PC-9 (cell line): ENCODE data around the gene AIF1. TPM values are rescaled to one million over a fixed set of nuclear protein-coding genes. Genes with fewer than 3 reads are reported as not detected.

Experiments
- BruUV-seq: library from RNA; stranded (reverse); fragments of 400-500 nt; replicated peaks from 2 replicates; lab custom pipeline; 2021; lab: Mats Ljungman, UMichigan
- CTCF ChIA-PET: fragments of 300-600 bp; sonication (Branson Sonifier 250); formaldehyde crosslinking; loops from one replicate; lab custom pipeline; 2022; ENCODE audit warnings: antibody characterized with exemption; lab: Charles Lee
- POLR2A ChIA-PET: fragments of 300-600 bp; sonication (Branson Sonifier 250); formaldehyde crosslinking; loops from one replicate; lab custom pipeline; 2022; ENCODE audit warnings: antibody characterized with exemption; ENCODE audit not compliant: unreplicated experiment; lab: Charles Lee
- DNase-seq, 2 experiments: peaks; one replicate each; pipeline versions ENCODE4 v3.0.0 to v3.0.0-alpha.2; 2015 to 2022; ENCODE audit warnings: mixed read lengths in 1 of 2
- H2AFZ ChIP-seq: fragments of 200-600 bp; sonication (generic); 2 replicates; pipeline ENCODE4 v1.8.1; 2017; ENCODE audit warnings: antibody characterized with exemption
- H3F3A ChIP-seq: fragments of 200-600 bp; sonication (generic); 2 replicates; pipeline ENCODE4 v1.8.1; 2017; ENCODE audit warnings: antibody characterized with exemption, mild to moderate bottlenecking, low read depth; ENCODE audit not compliant: insufficient read depth
- H3K27ac ChIP-seq: fragments of 200-600 bp; sonication (generic); 2 replicates; pipeline ENCODE4 v1.6.1; 2016; ENCODE audit warnings: mixed run types
- H3K27me3 ChIP-seq: fragments of 200-600 bp; sonication (generic); 2 replicates; pipeline ENCODE4 v1.6.1; 2016; ENCODE audit warnings: low read depth, mixed run types; ENCODE audit not compliant: insufficient read depth
- H3K36me3 ChIP-seq: fragments of 200-600 bp; sonication (generic); 2 replicates; pipeline ENCODE4 v1.6.1; 2016; ENCODE audit warnings: low read depth, mixed run types
- H3K4me1 ChIP-seq: fragments of 200-600 bp; sonication (generic); replicated peaks from 2 replicates; pipeline ENCODE4 v1.6.1; 2016; ENCODE audit warnings: mixed run types; ENCODE audit not compliant: insufficient read depth
- H3K4me2 ChIP-seq: fragments of 200-600 bp; sonication (generic); 2 replicates; pipeline ENCODE4 v1.6.1; 2017; ENCODE audit warnings: mixed run types
- H3K4me3 ChIP-seq: fragments of 200-600 bp; sonication (generic); 2 replicates; pipeline ENCODE4 v1.6.1; 2016; ENCODE audit warnings: mixed run types
- H3K79me2 ChIP-seq: fragments of 200-600 bp; sonication (generic); 2 replicates; pipeline ENCODE4 v1.6.1; 2017; ENCODE audit warnings: low read depth, mixed run types
- H3K9me2 ChIP-seq: fragments of 200-600 bp; sonication (generic); 2 replicates; pipeline ENCODE4 v1.8.1; 2017; ENCODE audit warnings: mild to moderate bottlenecking; ENCODE audit not compliant: insufficient read depth
- H3K9me3 ChIP-seq: fragments of 200-600 bp; sonication (generic); 2 replicates; pipeline ENCODE4 v1.8.1; 2016; ENCODE audit warnings: low read depth; ENCODE audit not compliant: insufficient read depth
- H4K20me1 ChIP-seq: fragments of 200-600 bp; sonication (generic); 2 replicates; pipeline ENCODE4 v1.8.1; 2017; ENCODE audit not compliant: insufficient read depth
- CTCF ChIP-seq: fragments of 200-600 bp; sonication (generic); conservative IDR thresholded peaks from 2 replicates; pipeline ENCODE4 v1.6.1; 2017; ENCODE audit warnings: mixed run types, antibody characterized with exemption, mild to moderate bottlenecking, moderate library complexity
- EZH2 ChIP-seq: fragments of 200-600 bp; sonication (generic); IDR thresholded peaks from 2 replicates; pipeline ENCODE4 v1.8.0; 2017; ENCODE audit warnings: antibody characterized with exemption, low read depth
- intact Hi-C: fragments of 100-400 bp; cut with micrococcal nuclease; formaldehyde crosslinking; loops from one replicate; pipeline ENCODE4 v1.10.0; 2022; ENCODE audit not compliant: unreplicated experiment
- total RNA-seq: library from RNA; stranded (reverse); gene quantifications from 2 replicates; pipeline ENCODE4 v1.2.3, GENCODE V29; 2021

AIF1 gene
- total RNA-seq, 1 experiment from 2014 or later = not detected

GRCh38 chr6:31643818-31644454, 28.9 kb downstream of the AIF1 start:
- Histone ChIP-seq H3K27me3 (no peaks in the 10 kb centered on the region), H3K4me2 (no peak overlapping the region), H3F3A (peaks cover 20% of the 10 kb centered on the region; the same call in 1 of the 2 replicates), H3K36me3 (peaks cover 27% of the 10 kb centered on the region), H3K4me3 (no peak overlapping the region), H2AFZ (no peak overlapping the region), H3K79me2 (peaks cover 4% of the 10 kb centered on the region; the same call in 1 of the 2 replicates), H3K27ac (no peak overlapping the region), H4K20me1 (peaks cover 12% of the 10 kb centered on the region; the same call in 1 of the 2 replicates), H3K9me2 (no peaks in the 10 kb centered on the region), H3K9me3 (no peaks in the 10 kb centered on the region), H3K4me1 (no peaks in the 10 kb centered on the region)
- POLR2A ChIA-PET = no interaction called here
- DNase-seq = no peak
- TF ChIP-seq EZH2 (no peak), CTCF (no peak)
- CTCF ChIA-PET = no interaction called here
- no TSS peak for BruUV-seq
- intact Hi-C loops = no loop called here

- TF ChIP-seq EZH2 = no peak
- TF ChIP-seq CTCF = no peak
- Histone ChIP-seq H3K4me1 (no peaks in the 10 kb centered on the region), H3K4me2 (no peak overlapping the region), H3K4me3 (no peak overlapping the region), H3K36me3 (peaks cover 24% of the 10 kb centered on the region), H2AFZ (no peak overlapping the region), H3K9me2 (no peaks in the 10 kb centered on the region), H3K27ac (no peak overlapping the region), H3F3A (peaks cover 7% of the 10 kb centered on the region; the same call in 1 of the 2 replicates), H4K20me1 (peaks cover 5% of the 10 kb centered on the region), H3K79me2 (peaks cover 18% of the 10 kb centered on the region), H3K9me3 (no peaks in the 10 kb centered on the region), H3K27me3 (no peaks in the 10 kb centered on the region)
- ChIA-PET CTCF (no interaction called here), POLR2A (interaction anchor here (0.6 kb wide), 1 partner anchor 253 kb away, joined by 4 read pairs; no protein-coding TSS in a partner anchor)
- DNase-seq = no peak
- BruUV-seq = no TSS peak
- intact Hi-C loops = no loop called here
Measured at GRCh38 chr6:31645325-31645724, 30.3 kb downstream of the AIF1 start.

GRCh38 chr6:31651602-31652191, 36.7 kb downstream of the AIF1 start:
- H3K4me1 ChIP-seq = peaks cover 14% of the 10 kb centered on the region
- H3K27ac ChIP-seq = peak overlapping the region; percentile 92
- peaks cover 20% of the 10 kb centered on the region for H4K20me1 ChIP-seq
- H3F3A ChIP-seq = peaks cover 14% of the 10 kb centered on the region
- intact Hi-C loops = loop anchor here (1.0 to 2.0 kb wide), 3 partner anchors 9 to 51 kb away; partner anchors contain the start of genes ABHD16A, C6orf47 and PRRC2A
- H3K27me3 ChIP-seq = no peaks in the 10 kb centered on the region
- peak overlapping the region; percentile 81 for H3K4me2 ChIP-seq
- TF ChIP-seq EZH2 = no peak
- TF ChIP-seq CTCF = no peak
- peak in 1 of 2 experiments; percentile 71 for DNase-seq
- H3K36me3 ChIP-seq = peaks cover 6% of the 10 kb centered on the region; the same call in 1 of the 2 replicates
- H3K4me3 ChIP-seq = peak overlapping the region; percentile 79
- H3K9me3 ChIP-seq = no peaks in the 10 kb centered on the region
- CTCF ChIA-PET = no interaction called here
- H3K79me2 ChIP-seq = peaks cover 34% of the 10 kb centered on the region
- no TSS peak for BruUV-seq
- peak overlapping the region; percentile 83 for H2AFZ ChIP-seq
- H3K9me2 ChIP-seq = no peaks in the 10 kb centered on the region
- POLR2A ChIA-PET = interaction anchor here (0.5 to 0.7 kb wide), 7 partner anchors 9 to 220 kb away, joined by 3 to 8 read pairs (median 4); partner anchors contain the start of genes C6orf47 and GPANK1
